Left lung (tissue), 10 donors: ENCODE results near the gene PRKG1. TPM values are rescaled to one million over a fixed set of nuclear protein-coding genes. Genes with fewer than 3 reads are reported as not detected.

ENCODE experiments used
- ATAC-seq: fragments of 200-7000 bp; cut with Tn5 transposase; one replicate; pipeline ENCODE4 v1.9.1; 2020; ENCODE audit warnings: moderate library complexity
- DNase-seq, 4 donors: peaks; one replicate each; pipeline ENCODE4 v3.0.0-alpha.2; 2013 to 2020
- H3K27ac ChIP-seq, 2 donors: fragments of 200-600 bp; sonication (generic) in 1 of 2; one replicate each; pipeline versions ENCODE4 v1.5.0 to v1.8.0; 2020 to 2021
- H3K27me3 ChIP-seq, 2 donors: fragments of 200-600 bp; sonication (generic) in 1 of 2; one replicate each; pipeline versions ENCODE4 v1.5.0 to v1.8.0; 2020 to 2021
- H3K36me3 ChIP-seq, 2 donors: fragments of 200-600 bp; sonication (generic) in 1 of 2; one replicate each; pipeline versions ENCODE4 v1.5.0 to v1.8.0; 2020 to 2021
- H3K4me1 ChIP-seq, 2 donors: fragments of 200-600 bp; one replicate each; pipeline ENCODE4 v1.8.0; 2021
- H3K4me3 ChIP-seq, 2 donors: fragments of 200-600 bp; sonication (generic) in 1 of 2; one replicate each; pipeline versions ENCODE4 v1.5.0 to v1.8.0; 2020 to 2021; ENCODE audit warnings: mild to moderate bottlenecking in 1 of 2
- H3K9me3 ChIP-seq, 2 donors: fragments of 200-600 bp; sonication (generic) in 1 of 2; one replicate each; pipeline versions ENCODE4 v1.5.0 to v1.8.0; 2020 to 2021
- CTCF ChIP-seq, 2 donors: fragments of 200-600 bp; sonication (generic) in 1 of 2; IDR thresholded peaks; one replicate each; pipeline versions ENCODE4 v1.5.0 to v1.8.0; 2021; ENCODE audit warnings: antibody characterized with exemption in 2 of 2
- intact Hi-C, 2 donors: fragments of 100-400 bp; cut with DNase I; formaldehyde crosslinking; loops; one replicate each; pipeline versions ENCODE4 v1.11.2 to v1.14.2; 2022
- polyA plus RNA-seq, 6 donors: library from polyadenylated mRNA; unstranded; fragments of 120-200 nt; gene quantifications; one replicate each; pipeline ENCODE4 v1.2.1, GENCODE V29; 2013; ENCODE audit not compliant: insufficient read length in 6 of 6
- total RNA-seq, 2 donors: library from RNA; stranded (reverse); fragmentation: NEBNext Ultra II Directional; extraction: Animal tissue kit (Norgen Biotek cat#: 25700); gene quantifications; one replicate each; pipeline ENCODE4 v1.2.1, GENCODE V29; 2021
- donor health status: DM: no; HTN: yes; CAD: no.
- donor health status: DM: no; HTN: no; CAD: no.

Gene PRKG1
- total and polyA plus RNA-seq, 8 donors, result 15.6 to 29.0 (median 17.8) TPM

- no peak for DNase-seq
- intact Hi-C loops, result no loop called here
Measured at GRCh38 chr10:51875610-51876009, 801.3 kb downstream of the PRKG1 start.

GRCh38 chr10:51876503-51876902 is 802.2 kb downstream of the PRKG1 start:
- TF ChIP-seq CTCF (IDR thresholded peaks at IDR 0.05), result no peak
- H3K4me3 ChIP-seq, result no peak overlapping the region
- H3K9me3 ChIP-seq, result peaks cover 0 to 5% of the 10 kb centered on the region in 2 donors
- intact Hi-C loops, result no loop called here
- H3K27ac ChIP-seq, result no peak overlapping the region
- no peaks in the 10 kb centered on the region for H3K4me1 ChIP-seq
- no peaks in the 10 kb centered on the region for H3K36me3 ChIP-seq
- DNase-seq, result no peak
- ATAC-seq, result no peak
- H3K27me3 ChIP-seq, result no peaks in the 10 kb centered on the region

More at GRCh38 chr10:51875610-51876009, 801.3 kb downstream of the PRKG1 start:
- no peak for ATAC-seq
- Histone ChIP-seq H3K27me3 (no peaks in the 10 kb centered on the region), H3K9me3 (no peaks in the 10 kb centered on the region), H3K27ac (no peak overlapping the region), H3K4me1 (no peaks in the 10 kb centered on the region), H3K36me3 (no peaks in the 10 kb centered on the region), H3K4me3 (no peak overlapping the region)
- no peak for TF ChIP-seq CTCF (IDR thresholded peaks at IDR 0.05)

GRCh38 chr10:51876979-51877378 is 802.7 kb downstream of the PRKG1 start:
- Histone ChIP-seq H3K4me3 (no peak overlapping the region), H3K9me3 (peaks cover 0 to 5% of the 10 kb centered on the region in 2 donors), H3K4me1 (no peaks in the 10 kb centered on the region), H3K36me3 (no peaks in the 10 kb centered on the region), H3K27me3 (no peaks in the 10 kb centered on the region), H3K27ac (no peak overlapping the region)
- intact Hi-C loops, result no loop called here
- TF ChIP-seq CTCF (IDR thresholded peaks at IDR 0.05), result no peak
- no peak for DNase-seq
- ATAC-seq, result no peak

GRCh38 chr10:51877636-51878035 is 803.3 kb downstream of the PRKG1 start:
- no peak overlapping the region for H3K4me3 ChIP-seq
- H3K27me3 ChIP-seq, result no peaks in the 10 kb centered on the region
- DNase-seq, result no peak
- no peaks in the 10 kb centered on the region for H3K36me3 ChIP-seq
- TF ChIP-seq CTCF (IDR thresholded peaks at IDR 0.05), result no peak
- intact Hi-C loops, result no loop called here
- no peak for ATAC-seq
- no peak overlapping the region for H3K27ac ChIP-seq
- H3K4me1 ChIP-seq, result no peaks in the 10 kb centered on the region
- peaks cover 0 to 5% of the 10 kb centered on the region in 2 donors for H3K9me3 ChIP-seq

GRCh38 chr10:51878695-51879094 is 804.4 kb downstream of the PRKG1 start:
- ATAC-seq, result no peak
- Histone ChIP-seq H3K27ac (peak overlapping the region; percentile 14 to 53), H3K36me3 (no peaks in the 10 kb centered on the region), H3K4me1 (no peaks in the 10 kb centered on the region), H3K9me3 (peaks cover 0 to 5% of the 10 kb centered on the region in 2 donors), H3K27me3 (no peaks in the 10 kb centered on the region), H3K4me3 (no peak overlapping the region)
- DNase-seq, result no peak
- TF ChIP-seq CTCF (IDR thresholded peaks at IDR 0.05), result no peak
- intact Hi-C loops, result no loop called here
